Mesenchymal stem cell (in vitro differentiated cells and primary cell): ENCODE measurements around the gene KDM4C.
A peak's percentile ranks its signal among the peaks of the same experiment; 100 is the strongest.

ENCODE experiments used
- DNase-seq: peaks from one replicate; pipeline ENCODE4 v3.0.0-alpha.2; 2013
- H2AFZ ChIP-seq: one replicate; pipeline ENCODE4 v1.6.1; 2013; ENCODE audit warnings: low read depth, mild to moderate bottlenecking, control low read depth, inconsistent platforms, low read length, moderate library complexity
- H2AK5ac ChIP-seq: 2 replicates; pipeline ENCODE4 v1.6.1; 2013; ENCODE audit warnings: low read length, moderate library complexity, mild to moderate bottlenecking, inconsistent platforms; ENCODE audit not compliant: severe bottlenecking
- H2BK120ac ChIP-seq: one replicate; pipeline ENCODE4 v1.6.1; 2013; ENCODE audit warnings: low read depth, mild to moderate bottlenecking, inconsistent platforms, low read length, moderate library complexity
- H2BK12ac ChIP-seq, 2 experiments: one replicate each; pipeline ENCODE4 v1.6.1; 2013; ENCODE audit warnings: inconsistent platforms in 2 of 2, low read length in 2 of 2, mild to moderate bottlenecking in 2 of 2, moderate library complexity in 2 of 2, control low read depth in 1 of 2
- H2BK15ac ChIP-seq: one replicate; pipeline ENCODE4 v1.6.1; 2013; ENCODE audit warnings: mild to moderate bottlenecking, low read depth, inconsistent platforms; ENCODE audit not compliant: poor library complexity, severe bottlenecking
- H2BK5ac ChIP-seq: 2 replicates; pipeline ENCODE4 v1.6.1; 2013; ENCODE audit warnings: low read depth, mild to moderate bottlenecking, low read length, control low read depth, inconsistent platforms; ENCODE audit not compliant: poor library complexity, severe bottlenecking
- H3K14ac ChIP-seq, 2 experiments: one replicate each; pipeline ENCODE4 v1.6.1; 2013; ENCODE audit warnings: inconsistent platforms in 2 of 2, low read length in 2 of 2, control low read depth in 1 of 2, mild to moderate bottlenecking in 1 of 2, moderate library complexity in 1 of 2
- H3K18ac ChIP-seq, 2 experiments: one replicate each; pipeline ENCODE4 v1.6.1; 2013; ENCODE audit warnings: inconsistent platforms in 2 of 2, low read length in 2 of 2, control low read depth in 1 of 2, low read depth in 1 of 2, mild to moderate bottlenecking in 1 of 2
- H3K23ac ChIP-seq, 2 experiments: one replicate each; pipeline ENCODE4 v1.6.1; 2013; ENCODE audit warnings: inconsistent platforms in 2 of 2, low read length in 2 of 2, mild to moderate bottlenecking in 2 of 2, moderate library complexity in 2 of 2, control low read depth in 1 of 2
- H3K27ac ChIP-seq: 2 replicates; pipeline ENCODE4 v1.5.1; 2013; ENCODE audit warnings: mild to moderate bottlenecking, moderate library complexity, low read length, control low read depth, inconsistent platforms; ENCODE audit not compliant: poor library complexity, severe bottlenecking
- H3K27me3 ChIP-seq, 2 experiments: 2 replicates each; pipeline versions ENCODE4 v1.6.1 to v1.7.0; 2013; ENCODE audit warnings: low read length in 2 of 2, mild to moderate bottlenecking in 2 of 2, moderate library complexity in 2 of 2, control low read depth in 1 of 2, inconsistent platforms in 1 of 2; ENCODE audit not compliant: control insufficient read depth in 1 of 2, insufficient read depth in 1 of 2
- H3K36me3 ChIP-seq, 2 experiments: 2 replicates each; pipeline versions ENCODE4 v1.6.1 to v1.7.0; 2013; ENCODE audit warnings: low read length in 2 of 2, control low read depth in 1 of 2, inconsistent platforms in 1 of 2, low read depth in 1 of 2, mild to moderate bottlenecking in 1 of 2; ENCODE audit not compliant: insufficient read depth in 2 of 2, control insufficient read depth in 1 of 2
- H3K4ac ChIP-seq, 2 experiments: one replicate each; pipeline ENCODE4 v1.6.1; 2013; ENCODE audit warnings: inconsistent platforms in 2 of 2, low read length in 2 of 2, mild to moderate bottlenecking in 2 of 2, moderate library complexity in 2 of 2, control low read depth in 1 of 2, low read depth in 1 of 2
- H3K4me1 ChIP-seq: 2 replicates; pipeline ENCODE4 v1.6.1; 2013; ENCODE audit warnings: low read depth, low read length, control low read depth; ENCODE audit not compliant: control insufficient read depth, insufficient read depth
- H3K4me2 ChIP-seq: 2 replicates; pipeline ENCODE4 v1.6.1; 2013; ENCODE audit warnings: low read length, mild to moderate bottlenecking, inconsistent platforms; ENCODE audit not compliant: poor library complexity, severe bottlenecking
- H3K4me3 ChIP-seq, 2 experiments: 2 replicates each; pipeline versions ENCODE4 v1.5.1 to v1.7.0; 2013; ENCODE audit warnings: low read length in 2 of 2, mild to moderate bottlenecking in 2 of 2, control low read depth in 1 of 2, low read depth in 1 of 2; ENCODE audit not compliant: insufficient read depth in 1 of 2
- H3K79me1 ChIP-seq: replicated peaks from 2 replicates; pipeline ENCODE4 v1.6.1; 2013; ENCODE audit warnings: mild to moderate bottlenecking, control low read depth, low read length, inconsistent platforms; ENCODE audit not compliant: poor library complexity, severe bottlenecking
- H3K9ac ChIP-seq: 2 replicates; pipeline ENCODE4 v1.7.0; 2013; ENCODE audit warnings: mild to moderate bottlenecking, low read length, moderate library complexity
- H3K9me3 ChIP-seq: 2 replicates; pipeline ENCODE4 v1.7.0; 2013; ENCODE audit warnings: mild to moderate bottlenecking, low read length; ENCODE audit not compliant: control insufficient read depth
- H4K8ac ChIP-seq: one replicate; pipeline ENCODE4 v1.6.1; 2013; ENCODE audit warnings: inconsistent platforms, mild to moderate bottlenecking, low read length, moderate library complexity
- H4K91ac ChIP-seq: one replicate; pipeline ENCODE4 v1.6.1; 2013; ENCODE audit warnings: mild to moderate bottlenecking, low read length, inconsistent platforms
- WGBS: methylation state at CpG from one replicate; pipeline ENCODE4 v1.1.7; 2013; ENCODE audit warnings: mixed read lengths; 5-methylcytosine and 5-hydroxymethylcytosine counted together

KDM4C gene

DNA sequence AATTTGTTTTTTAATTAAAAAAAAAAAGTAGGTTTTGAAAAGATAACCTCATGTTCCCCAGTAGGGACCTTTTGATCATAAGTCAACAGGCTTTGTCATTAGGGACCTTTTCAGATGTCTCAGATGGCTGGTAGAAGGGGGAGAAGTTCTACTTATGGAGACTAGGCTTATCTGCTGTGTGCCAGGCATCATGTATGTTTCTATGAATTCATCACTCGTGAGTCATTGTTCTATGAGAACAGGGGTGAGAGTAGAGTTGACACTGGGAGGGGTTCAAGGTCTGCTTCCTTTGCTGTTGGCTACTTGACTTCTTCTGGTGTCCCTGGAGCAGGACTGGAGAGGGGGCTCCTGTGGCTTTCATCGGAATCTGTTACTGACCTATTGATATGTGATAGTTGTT lies 138.8 kb downstream of the KDM4C start:
- Histone ChIP-seq H3K4me1 (no peaks in the 10 kb centered on the region), H2BK15ac (no peak overlapping the region), H2BK12ac (no peak overlapping the region), H3K9ac (no peak overlapping the region), H4K91ac (no peak overlapping the region), H3K23ac (no peak overlapping the region), H3K4me3 (no peak overlapping the region), H2BK120ac (no peak overlapping the region), H3K27ac (no peak overlapping the region), H3K18ac (no peak overlapping the region), H3K9me3 (no peaks in the 10 kb centered on the region), H2BK5ac (no peak overlapping the region), H2AK5ac (no peak overlapping the region), H2AFZ (no peak overlapping the region), H3K4ac (no peak overlapping the region), H3K79me1 (peaks cover 5% of the 10 kb centered on the region), H3K14ac (no peak overlapping the region), H3K4me2 (no peak overlapping the region), H3K36me3 (peaks cover 3 to 25% of the 10 kb centered on the region in 2 experiments), H4K8ac (peak overlapping the region; percentile 19), H3K27me3 (no peaks in the 10 kb centered on the region)
- WGBS = 93% methylated on average over 1 of the region's 2 CpGs
- DNase-seq = no peak

DNA sequence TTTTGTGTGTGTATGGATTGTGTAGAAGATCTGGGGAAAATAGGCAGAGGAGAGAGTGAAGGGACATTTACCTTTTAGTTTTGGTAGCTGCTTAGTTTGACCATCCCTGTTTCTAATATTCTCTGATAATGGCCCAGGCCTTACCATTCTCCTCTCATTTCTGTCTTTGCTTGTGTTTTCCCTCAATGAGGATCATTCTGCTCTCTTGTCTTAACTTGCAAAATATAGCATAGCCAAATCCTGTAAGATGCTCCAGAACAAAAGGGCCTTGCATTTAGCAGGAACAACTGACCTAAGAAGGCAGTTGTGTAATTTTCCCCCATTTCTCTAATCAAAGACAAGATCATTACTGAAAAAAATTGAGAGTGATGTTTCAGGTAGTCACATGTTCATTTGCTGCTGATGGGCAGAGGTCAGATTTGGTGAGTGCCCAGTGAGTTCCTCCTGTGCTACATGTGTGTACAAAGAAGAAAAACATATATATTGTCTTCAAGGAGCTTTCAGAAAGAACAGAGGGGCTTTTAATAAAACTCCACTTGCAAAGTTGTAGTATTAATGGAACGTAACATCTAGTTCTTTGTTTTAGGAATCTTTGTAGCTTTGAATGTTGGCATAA lies 139.5 kb downstream of the KDM4C start:
- Histone ChIP-seq H3K27me3 (no peaks in the 10 kb centered on the region), H3K18ac (no peak overlapping the region), H3K27ac (no peak overlapping the region), H3K4me1 (peaks cover under 1% of the 10 kb centered on the region), H3K9ac (no peak overlapping the region), H3K14ac (no peak overlapping the region), H2BK15ac (no peak overlapping the region), H3K4ac (no peak overlapping the region), H3K9me3 (no peaks in the 10 kb centered on the region), H3K79me1 (peaks cover 6% of the 10 kb centered on the region), H3K36me3 (peaks cover 3 to 25% of the 10 kb centered on the region in 2 experiments), H4K8ac (no peak overlapping the region), H3K23ac (no peak overlapping the region), H3K4me3 (no peak overlapping the region), H2AK5ac (no peak overlapping the region), H2BK12ac (no peak overlapping the region), H2BK120ac (no peak overlapping the region), H2BK5ac (no peak overlapping the region), H4K91ac (no peak overlapping the region), H3K4me2 (no peak overlapping the region), H2AFZ (no peak overlapping the region)
- no peak for DNase-seq
- 100% methylated on average over 1 of the region's 1 CpG for WGBS

- Histone ChIP-seq H2BK5ac (no peak overlapping the region), H3K4me2 (no peak overlapping the region), H3K36me3 (peaks cover 3 to 24% of the 10 kb centered on the region in 2 experiments), H2BK12ac (no peak overlapping the region), H2AFZ (no peak overlapping the region), H3K9ac (no peak overlapping the region), H4K91ac (no peak overlapping the region), H3K4ac (no peak overlapping the region), H4K8ac (no peak overlapping the region), H3K14ac (no peak overlapping the region), H3K23ac (no peak overlapping the region), H3K9me3 (no peaks in the 10 kb centered on the region), H2BK120ac (no peak overlapping the region), H3K27ac (no peak overlapping the region), H2AK5ac (no peak overlapping the region), H3K79me1 (peaks cover 7% of the 10 kb centered on the region), H3K27me3 (no peaks in the 10 kb centered on the region), H3K18ac (no peak overlapping the region), H3K4me1 (peaks cover 3% of the 10 kb centered on the region), H2BK15ac (no peak overlapping the region), H3K4me3 (no peak overlapping the region)
- 78% methylated on average over 7 of the region's 7 CpGs for WGBS
- no peak for DNase-seq
Measured at GRCh38 chr9:6897898-6898302, 140.1 kb downstream of the KDM4C start.

DNA sequence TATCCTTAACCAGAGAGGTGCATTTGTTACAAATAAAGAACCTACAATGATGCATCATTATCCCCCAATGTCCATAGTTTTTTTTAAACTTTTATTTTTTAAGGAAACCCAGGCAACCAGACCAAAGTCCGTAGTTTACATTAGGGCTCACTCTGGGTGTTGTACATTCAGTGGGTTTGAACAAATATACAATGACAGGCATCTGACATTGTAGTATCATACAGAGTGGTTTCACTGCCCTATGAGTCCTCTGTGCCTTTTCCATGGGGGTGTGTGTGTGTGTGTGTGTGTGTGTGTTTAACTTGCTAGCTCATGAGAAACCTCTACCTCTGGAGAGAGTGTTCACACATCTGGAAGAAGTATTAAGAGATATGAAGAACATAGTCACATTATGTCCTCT lies 141.5 kb downstream of the KDM4C start:
- no peak overlapping the region for H3K14ac ChIP-seq
- H3K4me2 ChIP-seq = no peak overlapping the region
- no peak overlapping the region for H2BK12ac ChIP-seq
- H3K9ac ChIP-seq = no peak overlapping the region
- H3K27me3 ChIP-seq = no peaks in the 10 kb centered on the region
- WGBS = 67% methylated on average over 1 of the region's 1 CpG
- no peak overlapping the region for H4K8ac ChIP-seq
- H2BK15ac ChIP-seq = no peak overlapping the region
- no peak overlapping the region for H4K91ac ChIP-seq
- no peak overlapping the region for H3K18ac ChIP-seq
- no peak overlapping the region for H3K4me3 ChIP-seq
- no peak overlapping the region for H3K23ac ChIP-seq
- no peaks in the 10 kb centered on the region for H3K9me3 ChIP-seq
- no peak overlapping the region for H3K27ac ChIP-seq
- H2AFZ ChIP-seq = no peak overlapping the region
- H3K4me1 ChIP-seq = peaks cover 3% of the 10 kb centered on the region
- peak; percentile 13 for DNase-seq
- no peak overlapping the region for H2BK5ac ChIP-seq
- no peak overlapping the region for H2AK5ac ChIP-seq
- H3K4ac ChIP-seq = no peak overlapping the region
- H2BK120ac ChIP-seq = no peak overlapping the region
- peaks cover 7% of the 10 kb centered on the region for H3K79me1 ChIP-seq
- peaks cover 3 to 11% of the 10 kb centered on the region in 2 experiments for H3K36me3 ChIP-seq
